HEK293 (cell line): ENCODE results near the gene CCDC38.

Source experiments
- BCL11B ChIP-seq: fragments of 450-650 bp; formaldehyde crosslinking; IDR thresholded peaks from 2 replicates; pipeline ENCODE4 v1.5.1; 2016; ENCODE audit warnings: low read depth, missing biosample characterization, missing genetic modification characterization
- HIC1 ChIP-seq: fragments of 450-650 bp; formaldehyde crosslinking; IDR thresholded peaks from 2 replicates; pipeline ENCODE4 v1.5.1; 2016; ENCODE audit warnings: missing biosample characterization, missing genetic modification characterization
- KLF10 ChIP-seq: fragments of 450-650 bp; IDR thresholded peaks from 2 replicates; pipeline ENCODE4 v1.5.1; 2018; ENCODE audit warnings: missing biosample characterization, mild to moderate bottlenecking, missing genetic modification characterization
- YY2 ChIP-seq: fragments of 450-650 bp; formaldehyde crosslinking; IDR thresholded peaks from 2 replicates; pipeline ENCODE4 v1.5.1; 2016; ENCODE audit warnings: missing biosample characterization, missing genetic modification characterization
- ZBTB17 ChIP-seq: fragments of 450-650 bp; formaldehyde crosslinking; IDR thresholded peaks from 2 replicates; pipeline ENCODE4 v1.5.1; 2016; ENCODE audit warnings: missing biosample characterization, missing genetic modification characterization
- ZNF112 ChIP-seq: fragments of 450-650 bp; formaldehyde crosslinking; IDR thresholded peaks from 2 replicates; pipeline ENCODE4 v1.5.0; 2017; ENCODE audit warnings: missing biosample characterization, missing genetic modification characterization
- ZNF114 ChIP-seq: fragments of 450-650 bp; formaldehyde crosslinking; IDR thresholded peaks from 2 replicates; pipeline ENCODE4 v1.5.0; 2017; ENCODE audit warnings: missing biosample characterization, missing genetic modification characterization
- ZNF146 ChIP-seq: fragments of 450-650 bp; formaldehyde crosslinking; IDR thresholded peaks from 2 replicates; pipeline ENCODE4 v1.5.1; 2016; ENCODE audit warnings: missing biosample characterization, missing genetic modification characterization
- ZNF16 ChIP-seq: fragments of 450-650 bp; formaldehyde crosslinking; IDR thresholded peaks from 2 replicates; pipeline ENCODE4 v1.5.1; 2016; ENCODE audit warnings: low read depth, missing biosample characterization, missing genetic modification characterization
- ZNF175 ChIP-seq: fragments of 450-650 bp; formaldehyde crosslinking; IDR thresholded peaks from 2 replicates; pipeline ENCODE4 v1.5.1; 2016; ENCODE audit warnings: missing biosample characterization, missing genetic modification characterization
- ZNF18 ChIP-seq: fragments of 450-650 bp; formaldehyde crosslinking; IDR thresholded peaks from 2 replicates; pipeline ENCODE4 v1.5.1; 2016; ENCODE audit warnings: missing biosample characterization, missing genetic modification characterization
- ZNF184 ChIP-seq: fragments of 450-650 bp; IDR thresholded peaks from 2 replicates; pipeline ENCODE4 v1.5.1; 2018; ENCODE audit warnings: missing biosample characterization, mild to moderate bottlenecking, missing genetic modification characterization
- ZNF2 ChIP-seq: fragments of 450-650 bp; formaldehyde crosslinking; IDR thresholded peaks from 2 replicates; pipeline ENCODE4 v1.5.1; 2016; ENCODE audit warnings: missing biosample characterization, missing genetic modification characterization
- ZNF214 ChIP-seq: fragments of 450-650 bp; formaldehyde crosslinking; IDR thresholded peaks from 2 replicates; pipeline ENCODE4 v1.5.1; 2017; ENCODE audit warnings: missing biosample characterization, mild to moderate bottlenecking, missing genetic modification characterization, borderline replicate concordance
- ZNF341 ChIP-seq: fragments of 450-650 bp; formaldehyde crosslinking; IDR thresholded peaks from 2 replicates; pipeline ENCODE4; 2016; ENCODE audit warnings: low read depth, missing biosample characterization, missing genetic modification characterization
- ZNF354C ChIP-seq: fragments of 450-650 bp; formaldehyde crosslinking; IDR thresholded peaks from 2 replicates; pipeline ENCODE4 v1.5.1; 2016; ENCODE audit warnings: missing biosample characterization, missing genetic modification characterization, low read depth, borderline replicate concordance
- ZNF366 ChIP-seq: fragments of 450-650 bp; formaldehyde crosslinking; conservative IDR thresholded peaks from 2 replicates; pipeline ENCODE4 v1.5.1; 2016; ENCODE audit warnings: missing biosample characterization, missing genetic modification characterization
- ZNF398 ChIP-seq: fragments of 450-650 bp; formaldehyde crosslinking; IDR thresholded peaks from 2 replicates; pipeline ENCODE4 v1.5.1; 2017; ENCODE audit warnings: missing biosample characterization, missing genetic modification characterization
- ZNF423 ChIP-seq: fragments of 450-650 bp; formaldehyde crosslinking; IDR thresholded peaks from 2 replicates; pipeline ENCODE4 v1.5.1; 2016; ENCODE audit warnings: missing biosample characterization, missing genetic modification characterization
- ZNF426 ChIP-seq: fragments of 450-650 bp; formaldehyde crosslinking; IDR thresholded peaks from 2 replicates; pipeline ENCODE4 v1.5.1; 2017; ENCODE audit warnings: missing biosample characterization, missing genetic modification characterization, mild to moderate bottlenecking, inconsistent platforms, moderate library complexity
- ZNF48 ChIP-seq: fragments of 450-650 bp; formaldehyde crosslinking; IDR thresholded peaks from 2 replicates; pipeline ENCODE4 v1.5.1; 2016; ENCODE audit warnings: missing biosample characterization, missing genetic modification characterization
- ZNF510 ChIP-seq: fragments of 450-650 bp; formaldehyde crosslinking; IDR thresholded peaks from 2 replicates; pipeline ENCODE4 v1.5.1; 2018; ENCODE audit warnings: mild to moderate bottlenecking, missing genetic modification characterization, missing biosample characterization; ENCODE audit not compliant: insufficient replicate concordance
- ZNF529 ChIP-seq: fragments of 450-650 bp; formaldehyde crosslinking; IDR thresholded peaks from 2 replicates; pipeline ENCODE4 v1.5.1; 2017; ENCODE audit warnings: missing genetic modification characterization, missing biosample characterization; ENCODE audit not compliant: insufficient replicate concordance
- ZNF561 ChIP-seq: fragments of 450-650 bp; IDR thresholded peaks from 2 replicates; pipeline ENCODE4 v1.5.1; 2018; ENCODE audit warnings: missing biosample characterization, missing genetic modification characterization, borderline replicate concordance
- ZNF580 ChIP-seq: fragments of 450-650 bp; formaldehyde crosslinking; IDR thresholded peaks from 2 replicates; pipeline ENCODE4 v1.5.1; 2016; ENCODE audit warnings: missing biosample characterization, missing genetic modification characterization
- ZNF600 ChIP-seq: fragments of 450-650 bp; formaldehyde crosslinking; IDR thresholded peaks from 2 replicates; pipeline ENCODE4 v1.5.1; 2016; ENCODE audit warnings: missing biosample characterization, missing genetic modification characterization
- ZNF624 ChIP-seq: fragments of 450-650 bp; formaldehyde crosslinking; IDR thresholded peaks from 2 replicates; pipeline ENCODE4 v1.5.1; 2017; ENCODE audit warnings: missing biosample characterization, missing genetic modification characterization
- ZNF629 ChIP-seq: fragments of 450-650 bp; formaldehyde crosslinking; IDR thresholded peaks from 2 replicates; pipeline ENCODE4 v1.5.1; 2017; ENCODE audit warnings: missing biosample characterization, missing genetic modification characterization
- ZNF670 ChIP-seq: fragments of 450-650 bp; formaldehyde crosslinking; IDR thresholded peaks from 2 replicates; pipeline ENCODE4 v1.5.1; 2016; ENCODE audit warnings: missing biosample characterization, missing genetic modification characterization, low read depth
- ZNF704 ChIP-seq: fragments of 450-650 bp; formaldehyde crosslinking; IDR thresholded peaks from 2 replicates; pipeline ENCODE4 v1.5.1; 2016; ENCODE audit warnings: missing biosample characterization, missing genetic modification characterization
- ZNF707 ChIP-seq: fragments of 450-650 bp; formaldehyde crosslinking; IDR thresholded peaks from 2 replicates; pipeline ENCODE4 v1.5.1; 2016; ENCODE audit warnings: missing biosample characterization, missing genetic modification characterization
- ZNF747 ChIP-seq: fragments of 450-650 bp; formaldehyde crosslinking; IDR thresholded peaks from 2 replicates; pipeline ENCODE4 v1.5.1; 2016; ENCODE audit warnings: missing biosample characterization, missing genetic modification characterization
- ZNF777 ChIP-seq: fragments of 450-650 bp; formaldehyde crosslinking; IDR thresholded peaks from 2 replicates; pipeline ENCODE4 v1.5.1; 2017; ENCODE audit warnings: missing biosample characterization, missing genetic modification characterization, borderline replicate concordance
- ZNF792 ChIP-seq: fragments of 450-650 bp; formaldehyde crosslinking; IDR thresholded peaks from 2 replicates; pipeline ENCODE4 v1.5.1; 2016; ENCODE audit warnings: missing biosample characterization, missing genetic modification characterization
- ZNF843 ChIP-seq: fragments of 450-650 bp; formaldehyde crosslinking; IDR thresholded peaks from 2 replicates; pipeline ENCODE4 v1.5.1; 2016; ENCODE audit warnings: missing biosample characterization, missing genetic modification characterization

CCDC38 gene

GRCh38 chr12:95943330-95943842 lies 972 bp upstream of the CCDC38 start, which contains the start of gene AMDHD1 (continued):
- 0 out of 2 replicates have a peak, but pooled peaks have one; percentile 15 for TF ChIP-seq ZNF18 (tag by site-specific recombination)
- TF ChIP-seq ZNF214 (tag by site-specific recombination) = no peak
- TF ChIP-seq ZNF510 (tag by site-specific recombination) = no peak
- TF ChIP-seq ZNF354C = no peak
- TF ChIP-seq ZNF704 (tag by site-specific recombination) = no peak
- TF ChIP-seq ZNF792 = no peak
- TF ChIP-seq ZNF48 (tag by site-specific recombination) = no peak
- no peak for TF ChIP-seq ZNF184 (tag by site-specific recombination)
- TF ChIP-seq ZNF670 = no peak
- no peak for TF ChIP-seq ZNF112 (tag by site-specific recombination)
- TF ChIP-seq KLF10 (tag by site-specific recombination) = no peak
- no peak for TF ChIP-seq ZNF423 (tag by site-specific recombination)
- TF ChIP-seq ZNF114 (tag by site-specific recombination) = no peak
- TF ChIP-seq YY2 (tag by site-specific recombination) = no peak
- TF ChIP-seq ZNF747 (tag by site-specific recombination) = no peak
- no peak for TF ChIP-seq ZNF398
- no peak for TF ChIP-seq ZNF146
- TF ChIP-seq ZNF426 (tag by site-specific recombination) = no peak
- no peak for TF ChIP-seq ZNF629 (tag by site-specific recombination)
- peak; percentile 75 for TF ChIP-seq HIC1 (tag by site-specific recombination)
- no peak for TF ChIP-seq ZNF529 (tag by site-specific recombination)
- TF ChIP-seq ZNF580 = no peak
- TF ChIP-seq ZNF777 (tag by site-specific recombination) = no peak
- TF ChIP-seq ZNF843 = no peak
- no peak for TF ChIP-seq ZNF175 (tag by site-specific recombination)
- TF ChIP-seq ZNF707 (tag by site-specific recombination) = no peak
- no peak for TF ChIP-seq ZBTB17 (tag by site-specific recombination)
- TF ChIP-seq ZNF341 (tag by site-specific recombination) = peak; percentile 63
- TF ChIP-seq ZNF561 (tag by site-specific recombination) = no peak; the same call in 1 of the 2 replicates
- TF ChIP-seq ZNF366 (tag by site-specific recombination) = no peak
- no peak for TF ChIP-seq BCL11B (tag by site-specific recombination)
- no peak for TF ChIP-seq ZNF624 (tag by site-specific recombination)
- TF ChIP-seq ZNF600 (tag by site-specific recombination) = peak; percentile 90
- no peak for TF ChIP-seq ZNF16
- 0 out of 2 replicates have a peak, but pooled peaks have one; percentile 27 for TF ChIP-seq ZNF2 (tag by site-specific recombination)
